Chondrocyte (in vitro differentiated cells): ENCODE measurements around the gene CCDC14. TPM values are rescaled to one million over a fixed set of nuclear protein-coding genes. Genes with fewer than 3 reads are reported as not detected.
"Not testable (repeated sequence)": the region's sequence is repeated elsewhere in the genome, so short reads cannot be mapped to it uniquely, and the experiment has no call there.

ENCODE experiments used
- DNase-seq: peaks from one replicate; pipeline ENCODE4 v3.0.0; 2021; ENCODE audit warnings: mixed read lengths, low spot score
- H3K27ac Mint-ChIP-seq: one replicate; pipeline ENCODE4 v1.8.0; 2021; ENCODE audit warnings: mild to moderate bottlenecking, moderate library complexity, mixed read lengths; ENCODE audit not compliant: unreplicated experiment
- H3K27me3 Mint-ChIP-seq: 2 replicates; pipeline ENCODE4 v1.8.0; 2021; ENCODE audit warnings: low read depth, mixed read lengths
- H3K36me3 Mint-ChIP-seq: 2 replicates; pipeline ENCODE4 v1.8.0; 2021; ENCODE audit warnings: low read depth, mixed read lengths
- H3K4me1 Mint-ChIP-seq: 2 replicates; pipeline ENCODE4 v1.8.0; 2021; ENCODE audit warnings: low read depth, mild to moderate bottlenecking, mixed read lengths
- H3K4me3 Mint-ChIP-seq: one replicate; pipeline ENCODE4 v1.8.0; 2021; ENCODE audit warnings: mild to moderate bottlenecking, moderate library complexity, mixed read lengths; ENCODE audit not compliant: unreplicated experiment
- H3K9me3 Mint-ChIP-seq: 2 replicates; pipeline ENCODE4 v1.8.0; 2021; ENCODE audit warnings: low read depth, mixed read lengths
- CTCF ChIP-seq: fragments of 200-600 bp; sonication (generic); IDR thresholded peaks from 2 replicates; pipeline ENCODE4 v1.5.0; 2021; ENCODE audit warnings: antibody characterized with exemption, mild to moderate bottlenecking, moderate library complexity
- total RNA-seq: library from RNA; stranded (reverse); gene quantifications from 3 replicates; pipeline ENCODE4 v1.2.1, GENCODE V29; 2021

Gene CCDC14
- total RNA-seq, 1 donor from 2014 or later = 25.4 TPM

- no peaks in the 10 kb centered on the region for H3K36me3 Mint-ChIP-seq
- no peak for DNase-seq
- peaks cover 7% of the 10 kb centered on the region for H3K27me3 Mint-ChIP-seq
- H3K4me1 Mint-ChIP-seq = peaks cover 13% of the 10 kb centered on the region
- H3K27ac Mint-ChIP-seq = no peak overlapping the region
- TF ChIP-seq CTCF = no peak
- peaks cover 6% of the 10 kb centered on the region for H3K9me3 Mint-ChIP-seq
- H3K4me3 Mint-ChIP-seq = no peak overlapping the region
These were observed 32.8 kb upstream of the CCDC14 start for GRCh38 chr3:123993818-123994217.

- not testable (repeated sequence) for DNase-seq, H3K27ac Mint-ChIP-seq, H3K36me3 Mint-ChIP-seq, H3K9me3 Mint-ChIP-seq
- peaks cover 11% of the 10 kb centered on the region for H3K27me3 Mint-ChIP-seq
- H3K4me1 Mint-ChIP-seq = peaks cover 10% of the 10 kb centered on the region
- H3K4me3 Mint-ChIP-seq = peak within 1 kb of the TSS; percentile 67
These were observed 30.9 kb upstream of the CCDC14 start, which contains the start of gene ROPN1 for GRCh38 chr3:123991730-123992588. Gene ROPN1, minus strand, starts transcription at chr3:123992124. Its CDS starts 11,643 bp downstream, at chr3:123980481.

- no peak for TF ChIP-seq CTCF
- Mint-ChIP-seq H3K4me1 (peaks cover 10% of the 10 kb centered on the region), H3K36me3 (peaks cover 6% of the 10 kb centered on the region), H3K4me3 (no peak overlapping the region), H3K9me3 (peaks cover 14% of the 10 kb centered on the region), H3K27me3 (peaks cover 28% of the 10 kb centered on the region), H3K27ac (no peak overlapping the region)
- no peak for DNase-seq
These were observed 25.4 kb upstream of the CCDC14 start for GRCh38 chr3:123986427-123986826.

GRCh38 chr3:123984957-123985356, 23.9 kb upstream of the CCDC14 start:
- H3K36me3 Mint-ChIP-seq = peaks cover 6% of the 10 kb centered on the region
- H3K4me3 Mint-ChIP-seq = no peak overlapping the region
- peaks cover 14% of the 10 kb centered on the region for H3K9me3 Mint-ChIP-seq
- H3K4me1 Mint-ChIP-seq = peaks cover 10% of the 10 kb centered on the region
- peaks cover 28% of the 10 kb centered on the region for H3K27me3 Mint-ChIP-seq
- no peak overlapping the region for H3K27ac Mint-ChIP-seq
- no peak for DNase-seq
- no peak for TF ChIP-seq CTCF

GRCh38 chr3:123984350-123984749, 23.3 kb upstream of the CCDC14 start:
- no peak for DNase-seq
- Mint-ChIP-seq H3K4me1 (peaks cover 10% of the 10 kb centered on the region), H3K27ac (no peak overlapping the region), H3K4me3 (no peak overlapping the region), H3K9me3 (peaks cover 14% of the 10 kb centered on the region), H3K36me3 (peaks cover 6% of the 10 kb centered on the region), H3K27me3 (peaks cover 26% of the 10 kb centered on the region)
- TF ChIP-seq CTCF = no peak

- H3K36me3 Mint-ChIP-seq, H3K27ac Mint-ChIP-seq, H3K4me1 Mint-ChIP-seq, H3K4me3 Mint-ChIP-seq, DNase-seq: not testable (repeated sequence)
- peaks cover 14% of the 10 kb centered on the region for H3K9me3 Mint-ChIP-seq
- peaks cover 20% of the 10 kb centered on the region for H3K27me3 Mint-ChIP-seq
These were observed 20.3 kb upstream of the CCDC14 start for GRCh38 chr3:123981317-123981716.
